HG03378 (cell line): ENCODE data around the gene CDC34.

Experiments
- ATAC-seq: cut with Tn5 transposase; IDR thresholded peaks from one replicate; pipeline ENCODE4 v1.9.1; 2021; ENCODE audit warnings: mild to moderate bottlenecking, moderate library complexity; ENCODE audit not compliant: unreplicated experiment

The CDC34 gene

DNA sequence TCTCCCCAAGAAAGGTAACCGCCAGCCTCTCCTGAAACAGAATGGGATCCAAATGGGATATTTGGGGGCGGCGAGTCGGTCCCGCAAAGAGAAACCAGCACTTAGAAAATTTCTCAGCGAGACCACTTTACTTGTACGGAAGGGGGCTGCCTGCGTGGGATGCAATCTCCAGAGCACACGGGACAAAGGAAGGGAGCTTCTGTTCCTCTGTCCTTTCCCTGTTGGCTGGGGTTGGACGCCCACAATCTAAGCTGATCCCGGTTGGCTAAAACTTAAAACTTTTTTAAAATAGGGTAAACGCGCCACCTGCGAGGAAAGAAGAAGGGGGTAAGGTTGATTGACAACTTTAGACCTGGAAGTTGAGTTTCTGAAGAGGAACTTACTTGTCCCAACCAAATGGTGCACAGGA is 40.0 kb downstream of the CDC34 start:
- peak; percentile 10 for ATAC-seq

GRCh38 chr19:572140-572742 is 40.7 kb downstream of the CDC34 start, which contains the start of gene BSG:
BSG (plus strand) TSS chr19:572596; CDS start chr19:572635, 39 bp downstream.
- ATAC-seq = peak; percentile 61

DNA sequence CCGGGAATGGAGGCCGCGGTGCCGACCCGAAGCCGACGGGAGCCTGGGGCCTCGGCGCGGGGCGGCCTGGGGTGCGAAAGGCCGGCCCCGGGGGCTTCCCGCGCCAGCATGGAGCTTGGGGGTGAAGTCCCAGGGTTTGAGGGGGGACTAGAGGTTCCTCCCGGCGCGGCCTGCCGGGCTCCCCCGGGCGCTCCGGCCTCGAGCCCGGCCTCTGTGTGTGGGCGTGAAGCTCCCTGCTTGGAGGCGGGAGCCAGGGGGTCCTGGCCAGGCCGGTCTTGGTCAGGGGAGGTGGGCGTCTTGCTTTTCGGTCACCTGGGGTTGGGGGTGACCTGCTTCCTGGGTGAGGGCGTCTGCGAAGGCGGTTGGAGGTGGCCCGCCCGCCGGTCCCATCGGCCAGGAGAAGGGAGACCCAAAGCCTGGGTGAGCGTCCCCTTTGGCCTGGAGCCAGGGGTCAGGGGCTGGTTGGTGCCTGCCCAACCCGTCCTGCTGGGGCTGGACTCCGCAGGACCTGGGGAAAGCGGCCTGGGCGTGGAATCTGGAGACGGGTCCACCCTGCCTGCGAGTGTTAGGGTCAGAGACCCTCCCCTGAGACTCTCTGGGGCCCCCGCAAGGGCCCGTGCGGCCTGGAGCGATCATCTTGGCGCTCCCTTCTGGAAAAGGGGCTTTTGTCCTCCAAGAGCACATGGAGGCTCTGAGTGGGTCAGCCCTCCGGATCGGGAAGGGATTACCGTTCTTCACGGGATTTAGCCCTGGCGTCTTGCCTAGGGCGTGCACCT is 41.4 kb downstream of the CDC34 start:
- peak; percentile 8 for ATAC-seq

- no peak for ATAC-seq
Measured at GRCh38 chr19:573519-573825, 41.9 kb downstream of the CDC34 start.

- no peak for ATAC-seq
Measured at GRCh38 chr19:574658-575526, 43.3 kb downstream of the CDC34 start.

DNA sequence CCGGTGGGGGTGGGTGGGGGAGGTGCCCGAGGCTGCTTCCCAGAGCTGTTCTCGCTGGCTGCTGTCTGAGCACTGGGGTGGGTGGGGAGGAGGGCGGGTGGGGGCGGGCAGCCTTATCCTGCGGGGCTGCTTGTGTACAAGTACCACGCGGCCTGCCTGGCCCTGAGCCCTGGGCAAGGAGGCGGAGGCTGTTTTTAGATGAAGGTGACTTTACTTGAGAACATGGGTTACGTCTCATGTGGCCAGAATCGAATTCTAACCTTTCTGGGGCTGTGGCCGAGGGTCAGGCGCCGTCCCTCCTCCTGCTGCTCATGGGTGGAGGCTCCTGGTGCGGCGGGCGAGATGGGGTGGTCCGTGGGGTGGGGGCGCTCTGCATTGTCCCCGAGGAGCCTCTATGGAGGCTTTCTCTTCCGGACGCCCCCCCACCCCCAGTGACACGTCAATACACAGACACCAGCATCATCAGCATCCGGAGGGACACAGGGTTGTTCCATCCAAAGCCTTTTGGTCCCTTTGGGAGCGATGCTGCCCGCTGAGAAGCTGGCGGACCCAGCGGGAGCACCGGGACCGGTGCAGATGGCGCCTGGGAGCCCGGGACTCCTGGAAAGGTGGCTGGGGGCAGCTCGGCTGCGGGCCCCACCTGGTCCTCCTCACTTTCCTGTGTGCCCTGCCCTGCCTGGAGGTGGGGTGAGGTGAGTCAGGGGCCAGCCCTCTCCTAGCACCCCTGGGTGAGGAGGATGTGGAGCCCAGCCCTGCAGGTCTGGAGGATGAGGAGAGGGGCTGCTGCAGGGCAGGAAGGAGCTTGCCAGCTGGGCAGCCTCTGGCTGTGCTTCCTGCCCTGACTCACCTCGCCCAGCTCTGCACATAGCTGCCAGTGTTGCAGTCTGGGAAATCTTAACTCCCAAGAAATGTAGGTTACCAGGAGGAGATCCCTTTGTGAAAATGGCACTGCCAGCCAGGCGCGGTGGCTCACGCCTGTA is 44.3 kb downstream of the CDC34 start:
- ATAC-seq = no peak

- no peak for ATAC-seq
Measured at GRCh38 chr19:576768-577438, 45.3 kb downstream of the CDC34 start.

- no peak for ATAC-seq
Measured at GRCh38 chr19:577439-578392, 46.2 kb downstream of the CDC34 start.

DNA sequence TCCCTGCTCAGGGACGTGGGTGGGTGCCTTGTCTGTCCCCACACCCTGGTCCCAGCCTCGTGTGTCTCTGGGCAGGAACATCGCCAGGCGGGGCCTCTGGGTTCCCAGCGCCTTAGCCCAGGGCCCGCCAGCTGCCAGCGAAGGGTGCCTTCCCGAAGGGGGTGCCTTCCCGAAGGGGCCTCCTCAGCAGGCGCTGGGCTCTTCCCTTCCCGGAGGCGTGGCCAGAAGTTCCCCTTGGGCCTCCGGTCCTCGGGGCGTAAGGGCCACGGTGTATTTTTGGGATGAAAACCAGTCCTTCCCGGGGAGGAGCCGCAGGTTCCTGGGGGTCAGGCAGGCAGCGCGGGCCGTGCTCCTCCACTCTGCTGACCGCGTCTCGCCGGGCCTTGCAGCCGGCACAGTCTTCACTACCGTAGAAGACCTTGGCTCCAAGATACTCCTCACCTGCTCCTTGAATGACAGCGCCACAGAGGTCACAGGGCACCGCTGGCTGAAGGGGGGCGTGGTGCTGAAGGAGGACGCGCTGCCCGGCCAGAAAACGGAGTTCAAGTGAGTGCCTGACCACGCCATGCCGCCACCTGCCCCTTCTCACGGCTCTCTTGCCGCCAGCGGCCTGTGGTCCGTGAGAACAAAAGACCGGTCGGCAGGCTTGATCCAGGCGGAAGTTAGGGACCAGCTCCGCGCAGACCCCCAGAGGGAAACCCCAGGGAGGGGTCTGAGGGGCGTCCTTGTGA is 47.7 kb downstream of the CDC34 start:
- ATAC-seq = no peak

DNA sequence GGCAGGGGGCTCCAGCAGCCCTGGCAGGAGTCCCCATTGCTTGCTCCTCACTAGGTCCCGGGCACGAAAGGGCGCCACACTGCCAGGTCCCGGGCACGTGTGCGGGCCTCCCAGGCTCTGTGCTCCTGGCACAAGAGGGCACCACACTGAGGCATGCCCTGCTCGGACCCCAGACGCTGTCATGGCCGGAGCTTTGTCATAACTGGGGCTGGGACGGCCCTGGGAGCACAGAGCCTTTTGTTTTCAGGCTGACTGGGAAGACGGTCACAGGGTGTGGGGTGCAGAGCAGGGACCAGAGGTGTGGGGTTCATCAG is 48.2 kb downstream of the CDC34 start:
- no peak for ATAC-seq

GRCh38 chr19:580274-580835 is 48.8 kb downstream of the CDC34 start:
- no peak for ATAC-seq

DNA sequence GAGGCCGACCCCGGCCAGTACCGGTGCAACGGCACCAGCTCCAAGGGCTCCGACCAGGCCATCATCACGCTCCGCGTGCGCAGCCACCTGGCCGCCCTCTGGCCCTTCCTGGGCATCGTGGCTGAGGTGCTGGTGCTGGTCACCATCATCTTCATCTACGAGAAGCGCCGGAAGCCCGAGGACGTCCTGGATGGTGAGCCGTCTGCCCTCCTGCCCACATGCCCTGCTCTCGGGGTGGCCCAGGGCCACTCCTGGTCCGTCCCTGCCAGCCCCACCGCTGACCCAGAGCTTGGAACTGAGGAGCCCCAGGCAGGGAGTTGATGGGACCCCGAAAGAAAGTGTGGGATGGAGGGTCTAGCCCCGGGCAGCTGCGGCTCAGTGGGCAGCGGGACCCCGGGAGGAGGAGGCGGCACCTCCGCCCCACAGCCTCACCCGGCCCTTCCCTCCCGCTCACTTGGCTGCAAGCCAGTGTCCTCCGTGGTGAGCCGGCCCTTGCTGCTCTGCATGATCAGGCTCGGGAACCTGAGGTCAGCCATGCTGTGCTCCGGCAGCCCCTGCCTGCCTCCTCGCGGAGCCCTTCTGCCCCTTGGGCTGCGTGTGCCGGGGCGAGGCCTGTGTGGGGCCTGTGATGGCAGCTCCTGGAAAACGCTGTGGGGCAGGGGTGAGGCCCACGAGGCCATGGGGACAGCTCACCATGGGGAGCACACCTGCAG is 50.0 kb downstream of the CDC34 start:
- no peak for ATAC-seq

DNA sequence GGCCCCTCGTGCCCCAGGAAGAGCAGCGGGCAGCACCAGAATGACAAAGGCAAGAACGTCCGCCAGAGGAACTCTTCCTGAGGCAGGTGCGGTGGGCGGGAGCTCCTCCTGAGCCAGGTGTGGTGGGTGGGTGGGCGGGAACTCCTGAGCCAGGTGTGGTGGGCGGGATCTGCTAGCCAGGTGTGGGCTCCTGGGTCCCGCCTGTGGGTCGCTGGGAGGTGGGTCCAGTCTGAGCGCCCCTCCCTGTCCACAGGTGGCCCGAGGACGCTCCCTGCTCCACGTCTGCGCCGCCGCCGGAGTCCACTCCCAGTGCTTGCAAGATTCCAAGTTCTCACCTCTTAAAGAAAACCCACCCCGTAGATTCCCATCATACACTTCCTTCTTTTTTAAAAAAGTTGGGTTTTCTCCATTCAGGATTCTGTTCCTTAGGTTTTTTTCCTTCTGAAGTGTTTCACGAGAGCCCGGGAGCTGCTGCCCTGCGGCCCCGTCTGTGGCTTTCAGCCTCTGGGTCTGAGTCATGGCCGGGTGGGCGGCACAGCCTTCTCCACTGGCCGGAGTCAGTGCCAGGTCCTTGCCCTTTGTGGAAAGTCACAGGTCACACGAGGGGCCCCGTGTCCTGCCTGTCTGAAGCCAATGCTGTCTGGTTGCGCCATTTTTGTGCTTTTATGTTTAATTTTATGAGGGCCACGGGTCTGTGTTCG is 51.1 kb downstream of the CDC34 start:
- ATAC-seq = no peak

- no peak for ATAC-seq
Measured at GRCh38 chr19:583198-583967, 51.8 kb downstream of the CDC34 start.

DNA sequence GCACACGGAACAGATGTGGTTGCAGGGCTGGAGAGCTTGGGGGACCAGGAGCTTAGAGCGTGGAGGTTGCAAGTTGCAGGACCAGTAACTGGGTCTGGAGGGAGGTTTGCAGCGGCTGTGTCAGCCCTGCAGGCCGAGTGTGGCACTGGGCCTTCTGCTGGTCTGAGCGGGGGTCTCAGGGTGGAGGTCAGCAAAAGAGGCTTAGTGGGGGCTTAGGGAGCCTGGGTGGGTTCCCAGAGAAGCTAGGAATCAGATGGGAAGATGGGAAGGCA is 52.3 kb downstream of the CDC34 start:
- no peak for ATAC-seq

GRCh38 chr19:584240-585001 is 52.9 kb downstream of the CDC34 start:
- no peak for ATAC-seq
